Thyroid gland (tissue), 4 donors: ENCODE results near the gene SPANXB1.
"Not testable (repeated sequence)": the region's sequence is repeated elsewhere in the genome, so short reads cannot be mapped to it uniquely, and the experiment has no call there.

ENCODE experiments used
- POLR2A ChIP-seq, 2 donors: fragments of 450-650 bp; IDR thresholded peaks; one replicate each; pipeline ENCODE4 v1.6.1; 2017; ENCODE audit warnings: antibody characterized with exemption in 2 of 2, mild to moderate bottlenecking in 2 of 2, moderate library complexity in 1 of 2
- TF ChIP-seq, protein P1 (sequence below), 6 experiments: fragments of 200-600 bp in 3 of 6; fragments of 450-650 bp in 3 of 6; sonication (generic) in 3 of 6; IDR thresholded peaks; one replicate each; pipeline ENCODE4 v1.5.1; 2016 to 2019; ENCODE audit warnings: antibody characterized with exemption in 6 of 6, mild to moderate bottlenecking in 2 of 6, inconsistent platforms in 1 of 6, moderate library complexity in 1 of 6

GRCh38 chrX:141044246-141044645 is 41.9 kb downstream of the SPANXB1 start:
- TF ChIP-seq, protein P1, sequence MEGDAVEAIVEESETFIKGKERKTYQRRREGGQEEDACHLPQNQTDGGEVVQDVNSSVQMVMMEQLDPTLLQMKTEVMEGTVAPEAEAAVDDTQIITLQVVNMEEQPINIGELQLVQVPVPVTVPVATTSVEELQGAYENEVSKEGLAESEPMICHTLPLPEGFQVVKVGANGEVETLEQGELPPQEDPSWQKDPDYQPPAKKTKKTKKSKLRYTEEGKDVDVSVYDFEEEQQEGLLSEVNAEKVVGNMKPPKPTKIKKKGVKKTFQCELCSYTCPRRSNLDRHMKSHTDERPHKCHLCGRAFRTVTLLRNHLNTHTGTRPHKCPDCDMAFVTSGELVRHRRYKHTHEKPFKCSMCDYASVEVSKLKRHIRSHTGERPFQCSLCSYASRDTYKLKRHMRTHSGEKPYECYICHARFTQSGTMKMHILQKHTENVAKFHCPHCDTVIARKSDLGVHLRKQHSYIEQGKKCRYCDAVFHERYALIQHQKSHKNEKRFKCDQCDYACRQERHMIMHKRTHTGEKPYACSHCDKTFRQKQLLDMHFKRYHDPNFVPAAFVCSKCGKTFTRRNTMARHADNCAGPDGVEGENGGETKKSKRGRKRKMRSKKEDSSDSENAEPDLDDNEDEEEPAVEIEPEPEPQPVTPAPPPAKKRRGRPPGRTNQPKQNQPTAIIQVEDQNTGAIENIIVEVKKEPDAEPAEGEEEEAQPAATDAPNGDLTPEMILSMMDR (IDR thresholded peaks at IDR 0.05): not testable (repeated sequence)
- not testable (repeated sequence) for TF ChIP-seq POLR2A (IDR thresholded peaks at IDR 0.05)
